GM10847 (cell line): ENCODE results near the gene LIPA.

Experiments used
- POLR2A ChIP-seq: IDR thresholded peaks from 2 replicates; pipeline ENCODE4 v1.6.1; 2011; ENCODE audit not compliant: insufficient read length; ENCODE audit errors: extremely low read depth

The LIPA gene

DNA sequence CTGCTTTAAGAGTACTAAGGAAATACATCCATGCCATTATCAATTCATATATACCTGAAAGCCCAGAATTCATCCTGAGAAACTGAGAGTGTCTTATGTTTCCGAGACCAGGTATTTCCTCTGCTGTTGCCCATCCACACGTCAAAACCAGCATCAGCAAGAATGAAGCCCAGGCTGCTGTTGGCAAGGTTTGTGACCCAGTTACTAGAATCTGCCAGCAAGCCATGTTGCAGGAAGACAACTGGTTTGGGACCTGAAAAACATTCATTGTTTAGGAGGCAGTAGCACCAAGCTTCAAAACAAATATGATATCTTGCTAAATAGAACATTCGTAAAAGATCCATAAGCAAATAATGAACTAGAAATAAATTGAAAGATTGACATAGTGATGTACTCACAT, 23.4 kb downstream of the LIPA start:
- no peak for TF ChIP-seq POLR2A

DNA sequence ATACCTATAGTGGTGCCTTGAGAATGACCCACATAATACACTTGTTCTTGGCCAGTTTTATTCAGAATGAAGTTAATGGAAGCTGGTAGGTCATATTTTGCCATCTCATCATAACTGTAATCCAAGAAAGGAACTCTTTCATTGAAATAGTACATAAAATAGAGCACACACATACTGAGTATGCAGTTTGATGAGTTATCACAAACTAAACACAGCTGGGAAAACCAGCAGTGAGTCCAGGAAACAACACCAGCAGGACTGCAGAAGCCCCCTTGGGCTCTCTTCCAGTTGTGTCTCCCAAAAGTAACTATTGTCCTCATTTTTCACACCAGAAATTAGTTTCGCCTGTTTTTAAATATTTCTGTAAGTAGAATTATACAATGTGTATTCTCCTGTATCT, 24.7 kb downstream of the LIPA start:
- TF ChIP-seq POLR2A, result no peak

DNA sequence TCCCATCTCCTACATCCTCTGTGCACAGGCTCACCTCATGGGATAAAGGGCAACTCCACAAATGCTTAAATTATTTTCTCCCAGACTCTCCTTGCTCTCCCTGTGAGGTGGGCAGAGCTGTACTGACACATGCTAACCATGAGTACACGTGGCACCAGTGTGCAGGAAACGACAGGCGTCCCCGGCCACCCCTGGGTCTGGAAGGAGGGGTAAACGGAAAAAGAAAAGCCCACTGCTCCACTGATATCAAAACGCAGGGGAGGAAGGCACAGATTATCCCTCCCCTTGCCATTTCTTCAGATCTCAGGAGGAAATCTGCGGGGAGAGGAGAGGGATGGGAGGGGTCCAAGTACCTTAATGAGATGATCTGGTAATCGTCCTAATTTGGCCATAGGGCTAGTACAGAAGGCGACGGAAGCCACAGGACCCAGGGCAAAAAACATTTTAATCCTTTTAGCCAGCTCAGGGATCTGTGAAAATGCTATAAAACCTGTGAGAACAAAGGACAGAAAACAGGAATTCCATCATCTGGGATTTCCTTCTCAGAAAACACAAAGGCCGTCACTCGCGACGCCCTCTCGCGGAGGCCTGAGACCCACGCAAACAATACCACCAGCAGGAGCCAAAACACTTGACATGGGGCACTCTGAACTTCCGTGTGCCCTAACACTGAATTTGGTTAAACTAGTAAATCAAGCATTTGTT, 26.7 kb downstream of the LIPA start:
- no peak for TF ChIP-seq POLR2A

DNA sequence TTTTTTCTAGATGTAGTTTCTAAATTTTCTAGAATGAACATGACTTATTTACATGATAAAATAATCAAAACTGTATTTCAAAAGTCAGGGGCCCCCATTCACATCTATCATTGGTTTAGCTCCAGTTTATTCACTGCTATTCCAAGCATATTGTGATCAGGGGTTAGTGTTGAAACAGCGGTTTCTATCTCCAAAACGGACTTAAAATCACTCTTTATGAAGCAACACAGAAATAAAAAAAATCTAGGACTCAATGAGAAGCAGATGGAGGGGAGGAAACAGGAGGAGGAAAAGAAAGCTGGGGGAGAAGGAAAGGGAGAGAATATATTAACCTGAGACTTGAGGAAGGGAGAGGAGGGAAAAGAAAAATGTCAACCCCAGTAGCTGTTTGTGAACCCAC, 29.7 kb downstream of the LIPA start:
- no peak for TF ChIP-seq POLR2A

- TF ChIP-seq POLR2A, result no peak
These were observed 31.9 kb downstream of the LIPA start for GRCh38 chr10:89219513-89220218.

DNA sequence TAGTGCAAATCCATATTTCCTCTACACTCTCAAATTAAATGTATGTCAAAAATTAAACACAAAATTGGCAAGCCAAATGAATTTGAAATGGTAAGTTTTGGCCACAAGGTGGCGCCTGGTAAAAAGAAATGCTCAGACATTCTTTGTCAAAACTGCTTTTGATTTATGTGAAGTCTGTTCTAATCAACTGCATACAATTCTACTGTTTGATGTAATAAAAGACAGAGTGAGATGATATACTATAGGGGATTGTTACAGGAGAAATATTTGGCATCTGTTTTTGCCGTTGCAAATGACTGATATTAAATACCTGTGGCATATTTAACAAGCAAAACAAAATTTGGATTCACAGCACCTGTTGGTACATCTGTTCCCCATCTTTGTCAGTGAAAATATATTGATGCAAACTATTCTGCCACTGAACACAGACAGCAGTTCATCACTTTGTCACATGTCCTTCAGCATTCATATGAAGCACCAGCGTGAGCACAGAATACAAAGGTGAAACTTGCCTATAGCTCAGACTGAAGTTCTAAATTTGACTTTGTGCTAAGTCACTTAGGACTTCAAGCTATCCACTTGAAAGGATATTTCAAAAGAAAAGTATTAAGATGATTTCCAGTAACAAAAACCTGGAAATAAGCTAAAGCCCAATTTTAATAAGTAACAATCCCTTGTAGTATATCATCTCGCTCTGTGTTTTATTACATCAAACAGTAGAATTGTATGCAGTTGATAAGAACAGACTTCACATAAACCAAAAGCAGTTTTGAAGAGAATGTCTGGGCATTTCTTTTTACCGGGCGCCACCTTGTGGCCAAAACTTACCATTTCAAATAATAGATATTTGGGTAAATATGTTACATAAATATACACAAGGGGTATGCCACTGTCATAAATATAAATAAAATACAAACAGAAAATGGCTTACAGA, 34.3 kb downstream of the LIPA start:
- no peak for TF ChIP-seq POLR2A

GRCh38 chr10:89216056-89216455, 35.5 kb downstream of the LIPA start:
- TF ChIP-seq POLR2A, result no peak

GRCh38 chr10:89215511-89215910, 36.1 kb downstream of the LIPA start:
- TF ChIP-seq POLR2A, result no peak

DNA sequence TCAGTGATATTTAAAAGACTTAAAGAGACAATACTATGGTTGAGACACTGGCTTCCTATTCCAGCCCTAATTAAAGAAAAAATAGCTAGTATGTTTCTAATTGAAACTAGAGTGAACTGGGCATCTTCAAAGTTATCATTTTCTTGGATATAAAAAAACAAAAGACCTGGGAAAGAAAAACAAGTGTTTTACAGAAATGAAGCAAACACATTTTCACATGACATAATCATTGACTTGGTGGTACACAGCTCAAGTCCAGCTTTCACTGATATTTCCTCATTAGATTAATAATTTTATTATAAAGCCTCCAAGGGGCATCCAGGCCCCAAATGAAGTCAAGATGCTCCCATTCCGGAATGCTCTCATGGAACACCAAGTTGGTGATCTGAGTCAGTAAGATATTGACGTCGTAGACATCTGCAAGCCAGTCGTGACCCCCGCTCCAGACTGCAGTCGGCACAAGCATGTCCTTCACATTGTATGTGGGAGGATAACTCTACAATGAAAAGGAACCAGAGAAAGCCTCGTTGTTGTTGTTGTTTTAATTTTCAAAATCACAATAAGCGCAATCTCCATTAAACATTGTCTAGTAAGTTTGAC, 36.9 kb downstream of the LIPA start:
- TF ChIP-seq POLR2A, result no peak

GRCh38 chr10:89213191-89213808, 38.3 kb downstream of the LIPA start:
- no peak for TF ChIP-seq POLR2A

GRCh38 chr10:89210794-89211425, 40.7 kb downstream of the LIPA start:
- TF ChIP-seq POLR2A, result no peak

DNA sequence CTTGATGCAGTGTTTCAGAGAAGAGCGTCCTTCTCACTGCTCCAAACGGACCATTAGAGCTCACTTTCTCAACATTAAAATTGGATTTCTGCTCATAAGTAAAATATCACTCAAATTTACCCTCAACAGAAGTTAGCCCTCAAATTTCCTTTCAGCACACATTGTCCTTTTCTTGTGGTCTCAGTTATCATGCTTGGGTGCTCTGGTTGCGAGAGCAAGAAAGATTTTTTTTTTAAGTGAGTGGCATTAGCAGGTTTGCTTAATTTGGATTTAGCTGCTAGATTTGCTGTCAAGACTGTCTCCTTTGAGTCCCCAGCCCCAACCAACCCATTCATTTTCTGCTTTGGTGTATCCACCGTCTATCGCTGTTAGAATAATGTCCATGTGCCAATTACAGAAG, 41.9 kb downstream of the LIPA start:
- TF ChIP-seq POLR2A, result no peak

- no peak for TF ChIP-seq POLR2A
These were observed 43.6 kb downstream of the LIPA start for GRCh38 chr10:89207801-89208551.
